ENCODE data around the gene EIF5. TPM values are rescaled to one million over a fixed set of nuclear protein-coding genes. Genes with fewer than 3 reads are reported as not detected.
A peak's percentile ranks its signal among the peaks of the same experiment; 100 is the strongest.

Gene EIF5
- total RNA-seq, 1 donor: 322 TPM

DNA sequence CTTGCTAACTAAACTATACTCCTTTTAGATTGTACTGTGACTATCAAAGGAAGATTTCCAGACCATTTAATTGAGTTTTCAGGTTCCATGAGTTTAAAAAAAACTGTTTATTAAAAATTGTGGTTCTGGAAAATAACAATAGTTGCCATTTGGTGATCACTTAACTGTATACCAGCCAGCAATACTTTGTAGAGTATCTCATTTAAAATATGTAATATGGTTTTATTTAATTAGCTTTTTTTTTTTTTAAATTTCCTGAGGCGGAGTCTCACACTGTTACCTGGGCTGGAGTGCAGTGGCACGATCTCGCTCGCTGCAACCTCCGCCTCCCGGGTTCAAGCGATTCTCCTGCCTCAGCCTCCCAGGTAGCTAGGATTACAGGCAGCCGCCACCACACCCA lies 58.5 kb downstream of the EIF5 start:
- TF ChIP-seq, protein P1, sequence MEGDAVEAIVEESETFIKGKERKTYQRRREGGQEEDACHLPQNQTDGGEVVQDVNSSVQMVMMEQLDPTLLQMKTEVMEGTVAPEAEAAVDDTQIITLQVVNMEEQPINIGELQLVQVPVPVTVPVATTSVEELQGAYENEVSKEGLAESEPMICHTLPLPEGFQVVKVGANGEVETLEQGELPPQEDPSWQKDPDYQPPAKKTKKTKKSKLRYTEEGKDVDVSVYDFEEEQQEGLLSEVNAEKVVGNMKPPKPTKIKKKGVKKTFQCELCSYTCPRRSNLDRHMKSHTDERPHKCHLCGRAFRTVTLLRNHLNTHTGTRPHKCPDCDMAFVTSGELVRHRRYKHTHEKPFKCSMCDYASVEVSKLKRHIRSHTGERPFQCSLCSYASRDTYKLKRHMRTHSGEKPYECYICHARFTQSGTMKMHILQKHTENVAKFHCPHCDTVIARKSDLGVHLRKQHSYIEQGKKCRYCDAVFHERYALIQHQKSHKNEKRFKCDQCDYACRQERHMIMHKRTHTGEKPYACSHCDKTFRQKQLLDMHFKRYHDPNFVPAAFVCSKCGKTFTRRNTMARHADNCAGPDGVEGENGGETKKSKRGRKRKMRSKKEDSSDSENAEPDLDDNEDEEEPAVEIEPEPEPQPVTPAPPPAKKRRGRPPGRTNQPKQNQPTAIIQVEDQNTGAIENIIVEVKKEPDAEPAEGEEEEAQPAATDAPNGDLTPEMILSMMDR (IDR thresholded peaks at IDR 0.05; ENCODE audit: insufficient read depth, low read length): no peak
- DNase-seq (ENCODE audit: low read depth): no peak
- no peak overlapping the region for H3K4me3 ChIP-seq (ENCODE audit: low read depth, low read length)

DNA sequence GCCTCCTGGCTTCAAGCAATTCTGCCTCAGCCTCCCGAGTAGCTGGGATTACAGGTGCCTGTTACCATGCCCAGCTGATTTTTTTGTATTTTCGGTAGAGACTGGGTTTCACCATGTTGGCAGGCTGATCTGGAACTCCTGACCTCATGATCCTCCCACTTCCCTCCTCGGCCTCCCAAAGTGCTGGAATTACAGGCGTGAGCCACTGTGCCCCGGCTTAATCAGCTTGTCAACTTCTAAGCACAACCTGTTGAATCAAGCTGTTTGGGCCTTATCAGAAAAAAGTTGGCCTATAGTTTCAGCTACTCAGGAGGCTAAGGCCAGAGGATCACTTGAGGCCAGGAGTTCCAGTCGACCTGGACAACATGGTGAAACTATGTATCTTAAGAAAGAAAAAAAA lies 59.0 kb downstream of the EIF5 start:
- no peak for DNase-seq (ENCODE audit: low read depth)
- no peak overlapping the region for H3K4me3 ChIP-seq (ENCODE audit: low read depth, low read length)
- TF ChIP-seq, protein P1 (IDR thresholded peaks at IDR 0.05; ENCODE audit: insufficient read depth, low read length): no peak

DNA sequence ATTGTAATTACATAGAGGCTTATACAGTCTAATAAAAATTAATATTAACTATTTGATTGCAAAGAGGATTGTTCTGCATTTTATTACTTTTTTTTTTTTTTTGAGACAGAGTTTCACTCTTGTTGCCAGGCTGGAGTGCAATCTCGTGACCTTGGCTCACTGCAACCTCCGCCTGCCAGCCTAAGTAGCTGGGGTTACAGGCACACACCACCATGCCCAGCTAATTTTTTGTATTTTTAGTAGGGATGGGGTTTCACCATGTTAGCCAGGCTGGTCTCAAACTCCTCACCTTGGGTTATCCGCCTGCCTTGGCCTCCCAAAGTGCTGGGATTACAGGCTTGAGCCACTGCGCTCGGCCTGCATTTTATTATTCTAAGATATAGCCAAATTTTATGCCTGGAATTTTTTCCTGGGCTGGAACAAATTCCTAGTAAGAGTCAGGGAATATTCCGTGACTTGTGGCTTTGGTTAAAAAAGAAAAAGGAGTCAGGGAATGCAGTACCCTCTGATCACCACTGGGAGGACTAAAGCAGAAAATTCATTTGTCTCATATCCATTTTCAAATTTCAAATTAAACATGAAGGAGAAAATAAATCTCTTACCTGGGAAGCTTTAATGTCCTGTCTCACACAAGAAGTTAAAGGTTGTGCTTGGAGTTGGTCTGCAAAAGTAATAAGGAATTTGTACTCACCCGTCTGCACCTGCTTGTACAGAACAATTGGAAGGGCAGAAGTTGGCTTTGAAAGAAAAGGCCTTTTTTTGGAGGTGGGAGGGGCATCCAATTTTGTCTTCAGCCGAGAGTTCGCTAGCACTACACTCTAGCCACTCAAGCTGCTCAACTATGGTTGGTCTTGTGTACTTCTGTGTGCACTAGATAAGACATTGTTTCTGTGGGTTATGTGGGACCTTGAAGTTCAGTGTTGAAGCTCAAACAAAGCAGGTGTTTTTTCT lies 59.9 kb downstream of the EIF5 start:
- DNase-seq (ENCODE audit: low read depth): peak; percentile 80
- TF ChIP-seq, protein P1 (IDR thresholded peaks at IDR 0.05; ENCODE audit: insufficient read depth, low read length): peak; percentile 85
- no peak overlapping the region for H3K4me3 ChIP-seq (ENCODE audit: low read depth, low read length)

Small RNA genes within 50 kb of the gene (small RNA-seq; reads per million reads assigned to genes)
- 1,983 reads per million, percentile 99 among the genes with 10 or more reads in this experiment for gene SNORA28

Other genes with a start within 250 kb of the EIF5 start
- gene EXOC3L4, start 239.5 kb upstream of the EIF5 start, total RNA-seq (ENCODE audit: low replicate concordance): 0.41 TPM in 1 of 2 replicates, not detected in the other
- gene TNFAIP2, start 210.8 kb upstream of the EIF5 start, total RNA-seq (ENCODE audit: low replicate concordance): 44.5 and 120 TPM in 2 replicates
- 67.7 and 79.5 TPM in 2 replicates for gene MARK3, start 51.2 kb downstream of the EIF5 start, total RNA-seq (ENCODE audit: low replicate concordance)
- 17.6 and 29.3 TPM in 2 replicates for gene CKB, start 188.6 kb downstream of the EIF5 start, total RNA-seq (ENCODE audit: low replicate concordance)
- gene TRMT61A, start 195.0 kb downstream of the EIF5 start, total RNA-seq (ENCODE audit: low replicate concordance): 4.7 and 9.2 TPM in 2 replicates
- gene BAG5, start 228.4 kb downstream of the EIF5 start, total RNA-seq (ENCODE audit: low replicate concordance): 20.9 and 37.9 TPM in 2 replicates
- 5.6 and 23.6 TPM in 2 replicates for gene COA8, start 228.7 kb downstream of the EIF5 start, total RNA-seq (ENCODE audit: low replicate concordance)